Thyroid gland (tissue), 4 donors: ENCODE measurements around the gene MTCL3.

ENCODE experiments used
- CTCF ChIP-seq, 6 experiments: fragments of 200-600 bp in 3 of 6; fragments of 450-650 bp in 3 of 6; sonication (generic) in 3 of 6; IDR thresholded peaks; one replicate each; pipeline ENCODE4 v1.5.1; 2016 to 2019; ENCODE audit warnings: antibody characterized with exemption in 6 of 6, mild to moderate bottlenecking in 2 of 6, inconsistent platforms in 1 of 6, moderate library complexity in 1 of 6
- POLR2A ChIP-seq, 2 donors: fragments of 450-650 bp; IDR thresholded peaks; one replicate each; pipeline ENCODE4 v1.6.1; 2017; ENCODE audit warnings: antibody characterized with exemption in 2 of 2, mild to moderate bottlenecking in 2 of 2, moderate library complexity in 1 of 2

- TF ChIP-seq POLR2A (IDR thresholded peaks at IDR 0.05): no peak
- TF ChIP-seq CTCF (IDR thresholded peaks at IDR 0.05): peak; percentile 50 to 84 (median 64)
Observed at GRCh38 chr6:127464881-127465459, 54.2 kb downstream of the MTCL3 start.
